GM18526 (cell line): Measurements from ENCODE around the gene PARL.

Experiments used
- POLR2A ChIP-seq: IDR thresholded peaks from 3 replicates; pipeline ENCODE4 v1.6.1; 2011; ENCODE audit not compliant: insufficient read length; ENCODE audit errors: extremely low read depth

PARL gene

GRCh38 chr3:183796372-183796771 lies 88.3 kb downstream of the PARL start:
- no peak for TF ChIP-seq POLR2A

DNA sequence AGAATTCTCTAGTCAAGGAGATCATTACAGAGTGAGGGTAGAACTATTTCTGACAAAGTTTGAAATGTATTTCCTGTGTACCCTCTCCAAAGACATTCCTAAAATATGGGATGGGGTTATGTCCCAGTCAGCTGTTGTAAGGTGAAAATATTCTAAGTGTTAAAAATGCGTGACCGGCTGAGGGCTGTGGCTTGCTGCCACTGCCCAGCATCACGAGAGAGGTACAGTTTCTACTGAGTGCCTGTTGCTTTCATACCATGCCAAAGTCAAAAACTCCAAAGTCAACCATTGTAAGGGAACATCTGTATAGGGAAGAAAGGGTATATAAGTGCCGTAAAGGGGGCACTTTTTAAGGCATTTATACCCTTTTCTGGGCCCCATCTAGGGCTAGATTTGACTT lies 90.2 kb downstream of the PARL start:
- no peak for TF ChIP-seq POLR2A

GRCh38 chr3:183792976-183793375 lies 91.7 kb downstream of the PARL start:
- no peak for TF ChIP-seq POLR2A

GRCh38 chr3:183790700-183791099 lies 94.0 kb downstream of the PARL start:
- no peak for TF ChIP-seq POLR2A

DNA sequence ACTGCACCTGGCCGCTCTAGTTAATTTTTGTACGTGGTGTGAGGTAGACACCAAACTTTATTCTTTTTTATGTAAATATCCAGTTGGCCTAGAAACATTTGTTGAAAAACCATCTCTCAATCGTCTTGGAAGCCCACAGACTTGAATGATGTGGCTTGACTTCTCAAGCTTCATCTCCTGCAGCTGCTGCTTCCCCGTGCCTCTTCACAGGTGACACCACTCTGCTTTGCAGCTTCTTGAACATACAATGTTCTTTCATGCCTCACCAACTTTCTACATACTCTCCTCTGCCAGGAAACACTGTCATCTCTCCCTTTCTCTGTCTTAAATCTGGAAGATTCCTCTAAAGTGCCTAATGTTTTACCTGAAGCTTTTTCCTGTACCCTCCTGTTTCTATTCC lies 94.9 kb downstream of the PARL start:
- no peak for TF ChIP-seq POLR2A

- no peak for TF ChIP-seq POLR2A
Observed at GRCh38 chr3:183782576-183783276, 102.0 kb downstream of the PARL start.

GRCh38 chr3:183781246-183781645 lies 103.4 kb downstream of the PARL start:
- TF ChIP-seq POLR2A, result no peak

GRCh38 chr3:183779896-183780465 lies 104.7 kb downstream of the PARL start:
- no peak for TF ChIP-seq POLR2A
